Ovary (tissue), 9 donors: Measurements from ENCODE around the gene COL26A1. TPM values are rescaled to one million over a fixed set of nuclear protein-coding genes. Genes with fewer than 3 reads are reported as not detected.

Experiments used
- DNase-seq, 5 donors: peaks; one replicate each; pipeline ENCODE4 v3.0.0-alpha.2; 2019 to 2020
- H3K27ac ChIP-seq, 2 donors: fragments of 200-600 bp; one replicate each; pipeline versions ENCODE4 v1.5.1 to v1.8.0; 2019 to 2022
- H3K27me3 ChIP-seq: fragments of 200-600 bp; one replicate; pipeline ENCODE4 v1.8.0; 2022
- H3K36me3 ChIP-seq: fragments of 200-600 bp; sonication (generic); one replicate; pipeline ENCODE4 v1.5.1; 2019
- H3K4me1 ChIP-seq: one replicate; pipeline ENCODE4 v1.8.1; 2013; ENCODE audit warnings: mild to moderate bottlenecking, moderate library complexity; ENCODE audit not compliant: insufficient read depth
- H3K4me3 ChIP-seq: fragments of 200-600 bp; sonication (generic); one replicate; pipeline ENCODE4 v1.5.1; 2017
- H3K9me3 ChIP-seq, 2 donors: fragments of 200-600 bp in 1 of 2; sonication (generic) in 1 of 2; one replicate each; pipeline versions ENCODE4 v1.5.1 to v1.8.1; 2013 to 2019; ENCODE audit warnings: mild to moderate bottlenecking in 1 of 2, moderate library complexity in 1 of 2
- CTCF ChIP-seq, 3 donors: fragments of 450-650 bp in 2 of 3; fragments of 200-600 bp in 1 of 3; IDR thresholded peaks; one replicate each; pipeline versions ENCODE4 v1.5.1 to v1.8.0; 2016 to 2022; ENCODE audit warnings: antibody characterized with exemption in 3 of 3, mild to moderate bottlenecking in 1 of 3
- EP300 ChIP-seq: sonication (generic); formaldehyde crosslinking; IDR thresholded peaks from one replicate; pipeline ENCODE4 v1.6.1; 2017; ENCODE audit warnings: antibody characterized with exemption
- POLR2A ChIP-seq: fragments of 450-650 bp; IDR thresholded peaks from one replicate; pipeline ENCODE4 v1.6.1; 2017; ENCODE audit warnings: antibody characterized with exemption, mild to moderate bottlenecking, moderate library complexity
- WGBS, 3 donors: extraction: QIAGEN DNeasy Blood & Tissue Kit in 1 of 3; methylation state at CpG; one replicate each; pipeline versions ENCODE4 v1.1.5 to v1.1.7; 2013 to 2017; 5-methylcytosine and 5-hydroxymethylcytosine counted together
- intact Hi-C, 4 donors: fragments of 100-400 bp; cut with DNase I; formaldehyde crosslinking; loops; one replicate each; pipeline versions ENCODE4 v1.11.0 to v1.15.1; 2022 to 2023
- polyA plus RNA-seq, 2 donors: library from polyadenylated mRNA; stranded (reverse); fragments of 200-250 nt in 1 of 2; fragments of 350-450 nt in 1 of 2; fragmentation: Illumina TruSeq in 1 of 2; extraction: RNeasy Lipid Tissue Mini Kit (QIAGEN cat#74804) in 1 of 2; gene quantifications; one replicate each; pipeline ENCODE4 v1.2.3, GENCODE V29; 2013 to 2014
- total RNA-seq, 7 donors: library from RNA; depleted of rRNA in 2 of 7; stranded (reverse); fragments of >200 nt in 2 of 7; fragmentation: NEBNext Ultra II Directional in 3 of 7; extraction: Animal tissue kit (Norgen Biotek cat#: 25700) in 3 of 7; gene quantifications; one replicate each; pipeline versions ENCODE4 v1.1.0 to v1.2.4, GENCODE V29; 2016 to 2023
- donor health status: DM: no; HTN: no; CAD: no; lungs with moderate emphysema.
- donor health status: DM: no; HTN: no; CAD: no.
- donor health status: Bipolar disorder and iron deficiency.
- donor health status: DM: yes; HTN: yes; CAD: no.
- donor health status: DM: no; HTN: no; CAD: no.
- donor health status: DM: yes; HTN: yes; CAD: no.

The COL26A1 gene
- total and polyA plus RNA-seq, 9 donors, result 0.17 to 2.3 (median 0.40) TPM

- Histone ChIP-seq H3K36me3 (no peaks in the 10 kb centered on the region), H3K27me3 (no peaks in the 10 kb centered on the region), H3K4me1 (no peaks in the 10 kb centered on the region), H3K9me3 (no peaks in the 10 kb centered on the region), H3K4me3 (no peak overlapping the region), H3K27ac (no peak overlapping the region)
- no peak for DNase-seq
- WGBS, 3 donors, result 88 to 90% (median 89%) methylated on average over 5 of the region's 5 CpGs
- TF ChIP-seq POLR2A, result no peak
- no peak for TF ChIP-seq EP300
- no peak for TF ChIP-seq CTCF (IDR thresholded peaks at IDR 0.05)
- intact Hi-C loops, result no loop called here
Measured at GRCh38 chr7:101521430-101521925, 158.8 kb downstream of the COL26A1 start.

GRCh38 chr7:101522021-101522420 is 159.3 kb downstream of the COL26A1 start:
- H3K4me1 ChIP-seq, result no peaks in the 10 kb centered on the region
- H3K36me3 ChIP-seq, result no peaks in the 10 kb centered on the region
- intact Hi-C loops, result no loop called here
- DNase-seq, result no peak
- no peak overlapping the region for H3K4me3 ChIP-seq
- TF ChIP-seq CTCF (IDR thresholded peaks at IDR 0.05) (no peak), EP300 (no peak), POLR2A (no peak)
- H3K27ac ChIP-seq, result no peak overlapping the region
- no peaks in the 10 kb centered on the region for H3K9me3 ChIP-seq
- no peaks in the 10 kb centered on the region for H3K27me3 ChIP-seq
- 66 to 77% (median 74%) methylated on average over 5 of the region's 5 CpGs for WGBS, 3 donors

- H3K4me1 ChIP-seq, result no peaks in the 10 kb centered on the region
- intact Hi-C loops, result no loop called here
Measured at GRCh38 chr7:101527844-101528667, 165.4 kb downstream of the COL26A1 start.

GRCh38 chr7:101529560-101529959 is 166.9 kb downstream of the COL26A1 start:
- H3K4me1 ChIP-seq, result no peaks in the 10 kb centered on the region
- no peaks in the 10 kb centered on the region for H3K9me3 ChIP-seq
- DNase-seq, result no peak
- WGBS, 3 donors, result 77 to 93% (median 84%) methylated on average over 4 of the region's 4 CpGs
- no peaks in the 10 kb centered on the region for H3K27me3 ChIP-seq
- intact Hi-C loops, result no loop called here
- H3K4me3 ChIP-seq, result no peak overlapping the region
- no peak overlapping the region for H3K27ac ChIP-seq
- no peaks in the 10 kb centered on the region for H3K36me3 ChIP-seq
- TF ChIP-seq CTCF (IDR thresholded peaks at IDR 0.05) (no peak), POLR2A (no peak), EP300 (no peak)

More at GRCh38 chr7:101527844-101528667, 165.4 kb downstream of the COL26A1 start:
- WGBS, 3 donors, result 58 to 79% (median 78%) methylated on average over 13 of the region's 13 CpGs
- TF ChIP-seq EP300, result no peak
- no peak for TF ChIP-seq CTCF (IDR thresholded peaks at IDR 0.05)
- no peak for TF ChIP-seq POLR2A
- Histone ChIP-seq H3K9me3 (no peaks in the 10 kb centered on the region), H3K36me3 (no peaks in the 10 kb centered on the region), H3K27ac (no peak overlapping the region), H3K27me3 (no peaks in the 10 kb centered on the region), H3K4me3 (no peak overlapping the region)
- DNase-seq, result no peak
